GM12878 (cell line): ENCODE data around the gene FOXK1. TPM values are rescaled to one million over a fixed set of nuclear protein-coding genes. Genes with fewer than 3 reads are reported as not detected.

ENCODE experiments used
- ATAC-seq: fragments of 200-7000 bp; cut with Tn5 transposase; 3 replicates; pipeline ENCODE4 v1.9.1; 2020; ENCODE audit warnings: mild to moderate bottlenecking, moderate library complexity
- BruUV-seq: library from RNA; stranded (reverse); fragments of 400-500 nt; replicated peaks from 2 replicates; lab custom pipeline; 2021; lab: Mats Ljungman, UMichigan
- CTCF ChIA-PET: fragments of 300-600 bp; sonication (Branson Sonifier 250); formaldehyde crosslinking; extraction: SDS; loops from one replicate; lab custom pipeline; 2021; ENCODE audit warnings: inconsistent platforms; lab: Yijun Ruan, JAX
- POLR2A ChIA-PET: fragments of 350-600 bp; formaldehyde crosslinking; extraction: SDS; loops from one replicate; lab custom pipeline; 2021; ENCODE audit warnings: inconsistent platforms; lab: Charles Lee
- RAD21 ChIA-PET: fragments of 300-600 bp; sonication (Branson Sonifier 250); formaldehyde crosslinking; loops from one replicate; lab custom pipeline; 2023; ENCODE audit warnings: antibody characterized with exemption; ENCODE audit not compliant: unreplicated experiment; lab: Charles Lee
- SMC1A ChIA-PET: fragments of 300-600 bp; sonication (Branson Sonifier 250); formaldehyde crosslinking; loops from one replicate; lab custom pipeline; 2023; ENCODE audit not compliant: unreplicated experiment, uncharacterized antibody; lab: Charles Lee
- DNase-seq: peaks from one replicate; pipeline ENCODE4 v3.0.0-alpha.2; 2011; ENCODE audit warnings: low read depth, low spot score
- FAIRE-seq: peaks from 3 replicates; lab custom pipeline; 2011; peaks lifted over from hg19 to GRCh38; lab: Jason Lieb, UNC
- H2AFZ ChIP-seq: 2 replicates; pipeline ENCODE4 v1.6.0; 2011; ENCODE audit warnings: low read depth, low read length, control low read depth; ENCODE audit not compliant: control insufficient read depth
- H3K27ac ChIP-seq: 2 replicates; pipeline ENCODE4 v1.5.1; 2011; ENCODE audit warnings: control low read depth; ENCODE audit not compliant: control insufficient read depth, insufficient read depth
- H3K27me3 ChIP-seq, 2 experiments: replicated peaks in 1 of 2; 2 replicates each; pipeline versions ENCODE4 v1.6.0 to v1.6.1; 2011; ENCODE audit warnings: low read length in 1 of 2; ENCODE audit not compliant: control insufficient read depth in 2 of 2, insufficient read depth in 2 of 2
- H3K36me3 ChIP-seq, 2 experiments: 2 replicates each; pipeline ENCODE4 v1.5.1; 2011; ENCODE audit warnings: low read length in 1 of 2; ENCODE audit not compliant: control insufficient read depth in 2 of 2, insufficient read depth in 2 of 2
- H3K4me1 ChIP-seq: 2 replicates; pipeline ENCODE4 v1.6.1; 2011; ENCODE audit warnings: mild to moderate bottlenecking, low read length, moderate library complexity, mixed read lengths; ENCODE audit not compliant: control insufficient read depth, insufficient read depth
- H3K4me2 ChIP-seq: 2 replicates; pipeline ENCODE4 v1.6.0; 2011; ENCODE audit warnings: control low read depth; ENCODE audit not compliant: control insufficient read depth, insufficient read depth
- H3K4me3 ChIP-seq: fragments of 200-600 bp; sonication (generic); 2 replicates; pipeline ENCODE4 v1.5.1; 2016
- H3K79me2 ChIP-seq: 2 replicates; pipeline ENCODE4 v1.6.0; 2011; ENCODE audit warnings: low read length; ENCODE audit not compliant: control insufficient read depth, insufficient read depth
- H3K9ac ChIP-seq: 2 replicates; pipeline ENCODE4 v1.8.0; 2011; ENCODE audit warnings: low read length, control low read depth, mixed read lengths; ENCODE audit not compliant: control insufficient read depth, insufficient read depth
- H3K9me3 ChIP-seq: replicated peaks from 3 replicates; pipeline ENCODE4 v1.5.1; 2011; ENCODE audit warnings: mild to moderate bottlenecking, low read length; ENCODE audit not compliant: control insufficient read depth, insufficient read depth
- H4K20me1 ChIP-seq: 2 replicates; pipeline ENCODE4 v1.6.0; 2011; ENCODE audit not compliant: control insufficient read depth, insufficient read depth
- BACH1 ChIP-seq: fragments of 450-650 bp; IDR thresholded peaks from 2 replicates; pipeline ENCODE4 v1.6.1; 2017; ENCODE audit warnings: mild to moderate bottlenecking, borderline replicate concordance
- CBFB ChIP-seq: IDR thresholded peaks from 2 replicates; pipeline ENCODE4 v1.6.1; 2016; ENCODE audit warnings: antibody characterized with exemption, low read depth
- IKZF2 ChIP-seq, 2 experiments: fragments of 450-650 bp; IDR thresholded peaks; 2 replicates each; pipeline ENCODE4 v1.6.1; 2017; ENCODE audit warnings: mild to moderate bottlenecking in 2 of 2, moderate library complexity in 2 of 2
- KAT2A ChIP-seq: conservative IDR thresholded peaks from 2 replicates; pipeline ENCODE4 v1.6.1; 2011; ENCODE audit warnings: low read depth, low read length; ENCODE audit not compliant: control insufficient read depth
- MEF2B ChIP-seq: fragments of 450-650 bp; IDR thresholded peaks from 2 replicates; pipeline ENCODE4 v1.6.1; 2018; ENCODE audit warnings: mild to moderate bottlenecking, moderate library complexity; ENCODE audit not compliant: partially characterized antibody, poor library complexity, severe bottlenecking
- MYB ChIP-seq: fragments of 150-350 bp; IDR thresholded peaks from 2 replicates; pipeline ENCODE4 v1.6.1; 2014; ENCODE audit warnings: mild to moderate bottlenecking, low read depth, low read length, borderline replicate concordance
- SIN3A ChIP-seq: IDR thresholded peaks from 2 replicates; pipeline ENCODE4 v1.6.1; 2012; ENCODE audit warnings: low read depth, low read length, improper control_type of control experiment
- SPI1 ChIP-seq: IDR thresholded peaks from 2 replicates; pipeline ENCODE4 v1.6.1; 2011; ENCODE audit warnings: low read depth, mild to moderate bottlenecking, low read length, moderate library complexity, borderline replicate concordance; ENCODE audit not compliant: insufficient read depth
- WGBS: methylation state at CpG from one replicate; pipeline ENCODE4 v1.1.6; 2016; ENCODE audit warnings: low lambda C conversion rate; ENCODE audit not compliant: insufficient replicate concordance, insufficient coverage; ENCODE audit errors: missing lambda C conversion rate; 5-methylcytosine and 5-hydroxymethylcytosine counted together
- in situ Hi-C: fragments of 300-500 bp; cut with MboI; formaldehyde crosslinking; loops from 9 replicates; pipeline ENCODE4 v1.14.3; 2018; ENCODE audit warnings: mixed read lengths
- intact Hi-C: fragments of 100-400 bp; cut with micrococcal nuclease; formaldehyde crosslinking; loops from one replicate; pipeline ENCODE4 v1.14.2; 2022; ENCODE audit not compliant: unreplicated experiment
- polyA plus RNA-seq, 11 experiments: library from polyadenylated mRNA; depleted of rRNA in 4 of 11; unstranded in 6 of 11; stranded (reverse) in 5 of 11; fragments of >200 nt; fragmentation: Nextera tagmentation in 4 of 11; fragmentation: Illumina TruSeq in 1 of 11; extraction: Ambion mirVana in 4 of 11; extraction: Trizol in 1 of 11; gene quantifications; 1 replicate in 1 of 11; 2 replicates in 10 of 11; pipeline versions ENCODE4 v1.2.1 to v1.2.3, GENCODE V29; 2011 to 2016; ENCODE audit warnings: inconsistent platforms in 2 of 11, missing spikeins in 2 of 11, low read depth in 1 of 11
- total RNA-seq, 4 experiments: library from RNA; depleted of rRNA in 3 of 4; stranded (reverse); fragments of >200 nt in 3 of 4; fragmentation: Illumina TruSeq in 1 of 4; extraction: Trizol in 1 of 4; gene quantifications; 2 replicates each; pipeline versions ENCODE4 v1.2.1 to v1.2.3, GENCODE V29; 2013 to 2021
- TF ChIP-seq, protein P1 (sequence below): fragments of 450-650 bp; formaldehyde crosslinking; IDR thresholded peaks from 2 replicates; pipeline ENCODE4 v1.4.0; 2020; ENCODE audit warnings: mild to moderate bottlenecking, moderate library complexity

FOXK1 gene
- total and polyA plus RNA-seq, 10 of the 15 experiments (the other 5 are each of a cell fraction or from before 2014, with no cell fraction given), result 0.24 to 31.8 (median 4.5) TPM

DNA sequence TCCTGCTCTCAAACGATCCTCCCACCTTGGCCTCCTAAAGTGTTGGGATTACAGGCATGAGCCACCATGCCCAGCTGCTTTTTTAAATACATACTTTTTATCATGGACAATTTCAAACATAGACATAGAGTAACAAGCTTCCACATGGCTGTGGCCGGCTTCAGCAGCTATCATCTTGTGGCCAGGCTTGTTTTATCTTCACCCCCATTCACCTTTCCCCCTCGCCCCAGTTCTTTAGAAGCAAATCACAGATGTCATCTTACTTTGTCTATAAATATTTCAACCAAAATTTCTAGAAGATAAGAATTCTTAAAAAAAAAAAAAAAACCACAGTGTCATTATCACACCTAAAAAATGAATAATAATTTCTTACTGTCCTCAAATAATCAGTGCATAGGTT is 5.9 kb downstream of the FOXK1 start:
- Histone ChIP-seq H3K9me3 (no peaks in the 10 kb centered on the region), H3K4me1 (peaks cover 23% of the 10 kb centered on the region), H3K27ac (no peak overlapping the region), H3K27me3 (no peaks in the 10 kb centered on the region), H2AFZ (no peak overlapping the region), H3K4me3 (no peak overlapping the region), H3K4me2 (no peak overlapping the region), H4K20me1 (no peaks in the 10 kb centered on the region), H3K79me2 (peaks cover 83% of the 10 kb centered on the region), H3K9ac (no peak overlapping the region), H3K36me3 (peaks cover 0 to 2% of the 10 kb centered on the region in 2 experiments; a peak in 1 of 4 replicates)
- no peak for FAIRE-seq
- DNase-seq, result no peak
- ChIA-PET SMC1A (no interaction called here), RAD21 (no interaction called here), CTCF (interaction anchor here (0.6 to 0.7 kb wide), 2 partner anchors 18 to 349 kb away, joined by 3 read pairs; no protein-coding TSS in a partner anchor), POLR2A (no interaction called here)
- in situ Hi-C loops (loop anchor here (5.0 kb wide), 1 partner anchor 64 kb away; no protein-coding TSS in a partner anchor), intact Hi-C loops (no loop called here)
- WGBS, result 82% methylated on average over 3 of the region's 3 CpGs
- TF ChIP-seq KAT2A (no peak), IKZF2 (IDR thresholded peaks at IDR 0.05) (no peak), CBFB (no peak), SIN3A (no peak), MEF2B (no peak), BACH1 (no peak), MYB (no peak), SPI1 (no peak)
- TF ChIP-seq, protein P1, sequence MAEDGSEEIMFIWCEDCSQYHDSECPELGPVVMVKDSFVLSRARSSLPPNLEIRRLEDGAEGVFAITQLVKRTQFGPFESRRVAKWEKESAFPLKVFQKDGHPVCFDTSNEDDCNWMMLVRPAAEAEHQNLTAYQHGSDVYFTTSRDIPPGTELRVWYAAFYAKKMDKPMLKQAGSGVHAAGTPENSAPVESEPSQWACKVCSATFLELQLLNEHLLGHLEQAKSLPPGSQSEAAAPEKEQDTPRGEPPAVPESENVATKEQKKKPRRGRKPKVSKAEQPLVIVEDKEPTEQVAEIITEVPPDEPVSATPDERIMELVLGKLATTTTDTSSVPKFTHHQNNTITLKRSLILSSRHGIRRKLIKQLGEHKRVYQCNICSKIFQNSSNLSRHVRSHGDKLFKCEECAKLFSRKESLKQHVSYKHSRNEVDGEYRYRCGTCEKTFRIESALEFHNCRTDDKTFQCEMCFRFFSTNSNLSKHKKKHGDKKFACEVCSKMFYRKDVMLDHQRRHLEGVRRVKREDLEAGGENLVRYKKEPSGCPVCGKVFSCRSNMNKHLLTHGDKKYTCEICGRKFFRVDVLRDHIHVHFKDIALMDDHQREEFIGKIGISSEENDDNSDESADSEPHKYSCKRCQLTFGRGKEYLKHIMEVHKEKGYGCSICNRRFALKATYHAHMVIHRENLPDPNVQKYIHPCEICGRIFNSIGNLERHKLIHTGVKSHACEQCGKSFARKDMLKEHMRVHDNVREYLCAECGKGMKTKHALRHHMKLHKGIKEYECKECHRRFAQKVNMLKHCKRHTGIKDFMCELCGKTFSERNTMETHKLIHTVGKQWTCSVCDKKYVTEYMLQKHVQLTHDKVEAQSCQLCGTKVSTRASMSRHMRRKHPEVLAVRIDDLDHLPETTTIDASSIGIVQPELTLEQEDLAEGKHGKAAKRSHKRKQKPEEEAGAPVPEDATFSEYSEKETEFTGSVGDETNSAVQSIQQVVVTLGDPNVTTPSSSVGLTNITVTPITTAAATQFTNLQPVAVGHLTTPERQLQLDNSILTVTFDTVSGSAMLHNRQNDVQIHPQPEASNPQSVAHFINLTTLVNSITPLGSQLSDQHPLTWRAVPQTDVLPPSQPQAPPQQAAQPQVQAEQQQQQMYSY (CRISPR knock-in tag), result no peak
- no TSS peak for BruUV-seq
- no peak for ATAC-seq
